ENCODE measurements around the gene TANGO2. TPM values are rescaled to one million over a fixed set of nuclear protein-coding genes. Genes with fewer than 3 reads are reported as not detected.

The TANGO2 gene
- total and polyA plus RNA-seq, 2 of the 8 experiments (the other 6 are each of a cell fraction or from before 2014, with no cell fraction given) = 10.1 to 18.4 TPM

GRCh38 chr22:20008221-20008995, 12.5 kb upstream of the TANGO2 start:
- 89% methylated on average over 11 of the region's 11 CpGs; no CpG with 5 or more reads in 1 of the 2 experiments for WGBS, 2 experiments (ENCODE audit: extremely low coverage in 1 of 2, insufficient coverage in 1 of 2, insufficient read length in 1 of 2, insufficient replicate concordance in 2 of 2, low coverage in 1 of 2, low lambda C conversion rate in 2 of 2, missing lambda C conversion rate in 1 of 2)
- Histone ChIP-seq H2AFZ (ENCODE audit: low read length) (no peak overlapping the region), H4K91ac (replicated peaks; ENCODE audit: insufficient read length, low read length) (no peak overlapping the region), H3K23ac (ENCODE audit: insufficient read length) (no peak overlapping the region), H4K20me1 (replicated peaks in 1 of 2; ENCODE audit: control insufficient read depth in 1 of 2, insufficient read depth in 2 of 2, low read length in 2 of 2) (peaks cover 2 to 4% of the 10 kb centered on the region in 2 experiments), H3K14ac (ENCODE audit: insufficient read length) (no peak overlapping the region), H3K23me2 (ENCODE audit: low read depth, low read length) (peaks cover 2% of the 10 kb centered on the region; the same call in 1 of the 2 replicates), H2BK120ac (replicated peaks; ENCODE audit: low read depth, low read length) (no peak overlapping the region), H3K4ac (replicated peaks; ENCODE audit: insufficient read length, low read depth, low read length) (no peak overlapping the region), H2BK20ac (ENCODE audit: low read length) (no peak overlapping the region), H3K4me1 (replicated peaks in 1 of 4; ENCODE audit: control insufficient read depth in 3 of 4, insufficient read depth in 4 of 4, low read length in 3 of 4) (peaks cover 0 to 2% (median 0%) of the 10 kb centered on the region in 4 experiments; a peak in 2 of 7 replicates), H3K18ac (ENCODE audit: extremely low read depth, low read length) (no peak overlapping the region), H3K27me3 (replicated peaks in 1 of 4; ENCODE audit: control insufficient read depth in 3 of 4, extremely low read depth in 1 of 4, insufficient read depth in 3 of 4, low read length in 3 of 4) (no peaks in the 10 kb centered on the region), H3K4me2 (ENCODE audit: insufficient read depth in 1 of 2, low read depth in 2 of 2, low read length in 2 of 2) (no peak overlapping the region), H4K5ac (ENCODE audit: insufficient read length, low read depth, low read length) (no peak overlapping the region), H3K79me2 (ENCODE audit: control insufficient read depth in 1 of 2, insufficient read depth in 2 of 2, low read length in 2 of 2) (no peaks in the 10 kb centered on the region), H3K4me3 (ENCODE audit: extremely low read depth in 1 of 4, insufficient read depth in 2 of 4, low read depth in 3 of 4, low read length in 4 of 4) (no peak overlapping the region), H3K79me1 (ENCODE audit: low read depth, low read length) (no peaks in the 10 kb centered on the region; the same call in 1 of the 2 replicates), H3K27ac (ENCODE audit: low read depth, low read length) (no peak overlapping the region), H2AK5ac (ENCODE audit: low read depth, low read length) (no peak overlapping the region), H3K56ac (replicated peaks; ENCODE audit: insufficient read length, low read depth, low read length) (no peak overlapping the region), H3K9ac (replicated peaks in 1 of 4; ENCODE audit: extremely low read depth in 1 of 4, low read depth in 3 of 4, low read length in 3 of 4) (no peak overlapping the region), H2BK15ac (ENCODE audit: low read length) (no peak overlapping the region), H3K9me3 (ENCODE audit: insufficient read depth in 2 of 2, low read depth in 1 of 2, low read length in 1 of 2) (no peaks in the 10 kb centered on the region), H2BK5ac (ENCODE audit: low read depth, low read length) (no peak overlapping the region), H3K36me3 (ENCODE audit: control insufficient read depth in 2 of 4, insufficient read depth in 4 of 4, low read length in 3 of 4) (no peaks in the 10 kb centered on the region), H2BK12ac (ENCODE audit: low read depth, low read length) (no peak overlapping the region), H4K8ac (ENCODE audit: extremely low read depth, insufficient read depth, low read length) (no peak overlapping the region)
- POLR2A ChIA-PET (ENCODE audit: partially characterized antibody) = interaction anchor here (1.6 kb wide), 1 partner anchor 119 kb away, joined by 3 read pairs; no protein-coding TSS in a partner anchor
- TF ChIP-seq YY1 (IDR thresholded peaks at IDR 0.05; ENCODE audit: low read depth, low read length) (no peak), SP2 (IDR thresholded peaks at IDR 0.05; ENCODE audit: low read length) (no peak), TEAD4 (IDR thresholded peaks at IDR 0.05; ENCODE audit: low read depth, low read length) (no peak)
- CTCF ChIA-PET (ENCODE audit: partially characterized antibody) = interaction anchor here (1.2 to 10.7 kb wide), 4 partner anchors 11 to 40 kb away, joined by 3 to 369 read pairs (median 4); no protein-coding TSS in a partner anchor
- DNase-seq (ENCODE audit: low read depth in 1 of 2, low spot score in 2 of 2) (no peak), FAIRE-seq (no peak)

Data from H1 (cell line).